ENCODE measurements around the gene DRD2. TPM values are rescaled to one million over a fixed set of nuclear protein-coding genes. Genes with fewer than 3 reads are reported as not detected.

Gene DRD2
- total RNA-seq, 1 experiment from 2014 or later = not detected

DNA sequence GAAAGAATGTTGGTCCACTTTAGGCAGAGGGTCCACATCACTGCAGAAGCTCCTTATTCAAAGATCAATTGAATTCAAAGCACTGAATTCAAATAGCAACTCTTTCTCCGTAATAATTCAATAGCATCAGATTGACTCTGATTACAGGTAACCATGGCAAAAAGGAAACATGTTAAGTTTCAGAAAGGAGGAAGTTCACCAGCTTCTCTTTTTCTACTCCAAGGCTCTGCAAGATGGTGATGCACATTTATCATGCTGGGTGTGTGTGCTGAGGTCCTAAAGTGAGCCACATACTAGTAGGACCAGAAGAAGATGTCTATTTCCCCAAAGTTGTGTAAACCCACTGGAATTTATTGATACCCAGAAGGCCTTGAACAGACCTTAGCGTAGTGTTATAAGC is 18.0 kb upstream of the DRD2 start:
- in situ Hi-C loops (cut with HindIII; ENCODE audit: low sequenced_read_pairs) = no loop called here
- no peak for DNase-seq (ENCODE audit: low spot score)

DNA sequence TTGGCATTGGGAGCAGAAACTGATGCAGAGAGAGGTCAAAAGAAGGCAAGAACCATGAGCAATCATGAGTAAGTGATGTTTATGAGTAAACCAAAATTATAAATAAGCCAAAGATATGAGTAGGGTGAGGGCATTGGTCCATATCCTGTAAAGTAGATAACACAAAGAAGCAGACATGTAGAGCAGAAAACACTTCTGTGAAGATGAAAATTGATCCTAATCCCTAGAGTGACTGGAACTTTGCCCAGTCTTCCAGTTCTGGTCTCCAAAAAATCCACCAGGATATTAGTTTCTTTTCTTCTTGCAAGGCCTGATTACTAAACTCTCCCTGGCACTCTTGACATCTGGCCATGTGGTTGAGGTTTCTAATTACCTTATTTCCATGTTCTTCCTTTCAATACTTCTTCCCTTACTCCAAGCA is 13.7 kb upstream of the DRD2 start:
- in situ Hi-C loops (cut with HindIII; ENCODE audit: low sequenced_read_pairs) = no loop called here
- no peak for DNase-seq (ENCODE audit: low spot score)

DNA sequence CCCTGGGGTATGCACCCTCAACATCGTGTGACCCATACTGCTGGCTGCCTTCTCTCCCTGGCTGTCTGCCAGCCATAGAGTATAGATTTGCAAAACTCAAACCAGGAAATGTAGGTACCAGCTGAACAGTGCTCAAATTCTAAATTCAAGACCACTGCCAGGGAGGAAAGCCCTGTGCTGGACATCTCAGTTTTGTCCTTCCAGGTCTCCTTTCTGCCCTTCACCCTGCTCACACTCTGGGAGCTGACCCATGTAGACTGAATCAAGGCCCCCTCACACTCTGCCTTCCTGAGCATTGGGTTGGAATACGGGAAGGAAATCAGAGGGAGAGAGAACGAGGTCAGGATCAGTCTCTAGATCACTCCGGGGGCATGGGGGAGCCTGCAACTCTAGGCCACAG is 12.4 kb upstream of the DRD2 start:
- in situ Hi-C loops (cut with HindIII; ENCODE audit: low sequenced_read_pairs) = no loop called here

DNA sequence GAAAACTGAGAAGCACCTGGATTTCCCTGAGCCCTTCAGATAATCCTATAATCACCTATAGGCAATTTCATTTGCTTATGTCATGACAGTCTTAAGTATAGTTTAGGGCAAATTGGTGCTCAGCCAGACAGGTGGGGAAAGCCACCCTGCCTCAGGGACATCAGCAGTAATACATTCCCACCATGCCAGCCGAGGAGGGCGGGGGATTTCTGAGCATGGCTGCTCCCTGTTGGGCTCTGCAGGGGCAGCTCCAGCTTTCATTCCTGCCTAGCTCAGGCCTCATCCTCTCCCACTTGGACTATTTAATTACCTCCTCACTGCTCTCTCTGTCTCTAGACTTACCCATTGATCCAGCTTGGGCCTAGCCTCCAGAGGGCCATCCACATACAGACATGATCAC is 9.0 kb upstream of the DRD2 start:
- in situ Hi-C loops (cut with HindIII; ENCODE audit: low sequenced_read_pairs) = no loop called here
- no peak for DNase-seq (ENCODE audit: low spot score)

More for the DNA sequence above, 12.4 kb upstream of the DRD2 start:
- DNase-seq (ENCODE audit: low spot score) = no peak

DNA sequence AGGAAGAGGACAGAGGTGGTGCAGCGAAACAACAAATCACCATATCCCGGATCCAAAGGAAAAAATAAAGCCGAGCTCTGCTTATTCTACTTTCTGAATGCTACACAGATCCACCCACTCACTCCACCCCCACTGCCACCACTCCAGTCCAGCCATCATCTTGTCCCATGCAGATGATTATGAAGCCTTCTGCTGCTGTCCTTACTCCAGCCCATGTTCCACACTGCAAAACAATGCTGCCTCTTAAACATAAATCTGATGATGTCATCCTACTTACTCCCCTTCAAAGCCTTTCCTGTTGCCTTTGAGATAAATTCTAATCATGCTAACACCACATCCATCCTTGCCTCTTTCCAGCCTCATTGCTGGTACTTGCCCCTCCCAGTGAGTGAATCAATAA is 6.5 kb upstream of the DRD2 start:
- no peak for DNase-seq (ENCODE audit: low spot score)
- in situ Hi-C loops (cut with HindIII; ENCODE audit: low sequenced_read_pairs) = no loop called here

DNA sequence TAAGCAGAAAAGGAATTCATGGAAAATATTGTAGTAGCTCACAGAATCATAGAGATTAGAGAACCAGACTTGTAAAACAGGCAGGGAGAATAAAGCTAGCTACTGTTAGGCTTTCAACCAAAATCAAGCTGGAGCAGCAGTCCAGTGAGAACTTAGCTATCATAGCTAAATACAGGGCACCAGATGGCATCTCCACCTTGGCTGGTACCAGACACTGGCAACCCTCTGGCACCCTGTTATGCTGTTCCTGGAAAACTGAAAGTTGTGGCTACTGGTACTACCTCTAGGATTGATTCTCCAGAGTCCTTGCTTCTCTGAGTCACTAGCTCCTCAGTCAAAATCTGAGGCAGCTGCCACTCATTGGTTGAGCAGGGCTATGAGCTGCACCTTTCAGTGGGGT is 6.0 kb upstream of the DRD2 start:
- in situ Hi-C loops (cut with HindIII; ENCODE audit: low sequenced_read_pairs) = no loop called here
- DNase-seq (ENCODE audit: low spot score) = peak; percentile 88

DNA sequence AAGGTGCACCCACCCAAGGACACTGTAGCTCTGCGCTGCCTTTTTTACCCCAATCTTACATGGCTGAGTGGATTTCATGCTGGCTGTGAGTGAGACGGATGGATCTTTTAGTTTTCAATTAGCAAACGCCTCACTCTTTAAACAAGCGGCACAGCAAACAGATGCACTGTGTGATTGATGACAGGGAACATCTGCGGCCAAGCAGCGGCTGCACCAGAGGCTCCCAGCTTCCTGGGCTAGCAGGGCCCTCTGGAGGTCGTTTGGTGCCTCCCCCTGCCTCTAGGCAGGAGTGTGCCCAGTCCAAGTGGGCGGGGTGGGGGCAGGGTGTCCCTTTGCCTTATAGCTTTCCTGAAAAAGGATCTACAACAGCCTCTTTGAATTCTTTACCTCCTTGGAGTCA is 2.1 kb upstream of the DRD2 start:
- in situ Hi-C loops (cut with HindIII; ENCODE audit: low sequenced_read_pairs) = no loop called here
- no peak for DNase-seq (ENCODE audit: low spot score)

DNA sequence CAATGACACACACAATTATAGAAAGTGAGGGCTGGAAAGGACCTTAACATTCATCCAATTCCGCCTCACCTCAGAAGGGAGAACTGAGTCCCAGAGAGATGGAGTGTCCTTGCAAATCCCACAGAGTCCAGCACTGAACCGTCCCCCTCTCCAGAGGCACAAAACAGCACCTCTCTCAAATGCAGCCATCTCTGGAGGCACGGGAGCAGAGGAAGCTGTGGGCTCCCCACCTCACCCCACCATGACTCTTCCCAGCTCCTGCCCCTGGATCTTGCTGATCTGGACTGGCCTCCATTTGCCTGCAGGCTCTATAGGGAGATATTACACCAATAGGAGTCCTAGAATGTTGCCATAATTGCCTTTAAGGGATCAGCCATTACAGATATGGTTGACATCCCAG is 1.4 kb upstream of the DRD2 start:
- DNase-seq (ENCODE audit: low spot score) = no peak
- in situ Hi-C loops (cut with HindIII; ENCODE audit: low sequenced_read_pairs) = no loop called here

DNA sequence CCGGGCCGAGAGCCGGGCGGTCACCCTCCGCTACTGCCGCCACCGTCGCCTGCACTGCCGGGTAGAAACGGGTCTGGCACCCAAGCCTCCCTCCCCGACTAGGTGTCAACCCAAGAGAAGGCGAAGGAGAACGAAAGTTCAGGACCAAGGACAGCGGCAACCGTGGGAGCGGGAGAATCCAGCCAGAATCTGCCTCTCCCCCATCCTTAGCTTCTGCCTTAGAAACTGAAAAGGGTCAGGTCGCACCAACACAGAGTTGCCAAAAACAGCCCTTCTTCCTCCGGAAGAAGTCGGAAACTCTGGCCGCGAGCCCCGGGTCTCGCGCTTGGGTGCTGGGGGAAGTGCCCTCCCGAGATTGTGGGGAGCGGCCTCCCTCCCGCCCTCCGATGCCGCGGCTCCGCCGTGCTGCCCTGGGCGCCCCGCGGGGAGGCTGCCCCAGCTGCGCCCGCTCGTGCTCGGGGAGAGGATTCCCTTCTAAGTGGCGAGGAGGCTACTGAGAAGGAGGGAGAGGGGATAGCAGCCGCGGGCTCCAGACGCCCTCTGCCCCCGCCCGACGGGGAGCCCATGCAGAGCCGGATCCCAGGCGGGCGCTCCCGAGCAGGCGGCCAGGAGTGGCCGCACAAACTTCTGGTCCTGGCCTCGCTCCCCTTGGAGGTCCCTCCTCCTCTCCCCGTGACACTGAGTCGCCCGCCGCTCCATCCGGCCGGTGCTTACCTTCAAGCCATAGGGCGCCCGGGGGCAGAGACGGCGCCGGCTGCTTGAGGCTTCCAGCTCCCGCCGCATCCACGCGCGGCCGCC is 637 bp downstream of the DRD2 start:
- in situ Hi-C loops (cut with HindIII; ENCODE audit: low sequenced_read_pairs) = no loop called here
- DNase-seq (ENCODE audit: low spot score) = peak; percentile 11

DNA sequence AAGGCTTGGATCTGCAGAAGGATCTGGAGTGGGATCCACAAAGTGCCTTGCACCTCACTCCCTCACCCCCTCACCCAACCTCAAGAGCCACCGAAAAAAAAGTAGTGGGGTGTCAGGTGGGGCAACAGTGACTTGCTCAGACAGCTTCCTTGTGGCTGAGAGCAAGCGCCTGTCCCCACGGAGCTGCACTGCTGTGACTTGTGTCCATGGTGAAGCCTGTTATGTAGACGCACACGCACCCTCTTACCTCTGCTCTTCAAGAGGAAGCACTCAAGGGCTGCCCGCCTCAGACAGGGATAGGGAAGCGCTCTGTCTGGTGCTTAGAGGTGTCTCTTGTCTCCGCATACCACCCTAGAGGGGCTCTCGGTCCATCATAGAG is 1.2 kb downstream of the DRD2 start:
- in situ Hi-C loops (cut with HindIII; ENCODE audit: low sequenced_read_pairs) = no loop called here
- DNase-seq (ENCODE audit: low spot score) = no peak

DNA sequence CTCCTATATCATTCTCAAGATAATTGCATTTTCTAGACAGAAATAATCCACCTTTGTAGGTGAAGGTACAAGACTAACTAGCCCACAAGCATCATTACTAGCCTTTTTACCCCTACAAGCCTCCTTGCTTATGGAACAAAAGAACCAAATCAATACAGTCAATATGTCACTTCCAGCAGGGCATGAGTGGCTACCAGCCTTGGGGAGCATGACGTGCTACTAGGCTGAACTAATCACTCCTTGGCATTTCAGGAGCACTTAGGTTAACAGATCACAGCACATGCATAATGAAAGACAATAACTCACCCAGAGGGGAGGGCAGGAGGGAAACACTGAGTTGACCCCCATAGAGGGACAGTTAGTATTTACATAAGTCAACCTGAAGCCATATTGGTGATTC is 2.7 kb downstream of the DRD2 start:
- DNase-seq (ENCODE audit: low spot score) = no peak
- in situ Hi-C loops (cut with HindIII; ENCODE audit: low sequenced_read_pairs) = no loop called here

DNA sequence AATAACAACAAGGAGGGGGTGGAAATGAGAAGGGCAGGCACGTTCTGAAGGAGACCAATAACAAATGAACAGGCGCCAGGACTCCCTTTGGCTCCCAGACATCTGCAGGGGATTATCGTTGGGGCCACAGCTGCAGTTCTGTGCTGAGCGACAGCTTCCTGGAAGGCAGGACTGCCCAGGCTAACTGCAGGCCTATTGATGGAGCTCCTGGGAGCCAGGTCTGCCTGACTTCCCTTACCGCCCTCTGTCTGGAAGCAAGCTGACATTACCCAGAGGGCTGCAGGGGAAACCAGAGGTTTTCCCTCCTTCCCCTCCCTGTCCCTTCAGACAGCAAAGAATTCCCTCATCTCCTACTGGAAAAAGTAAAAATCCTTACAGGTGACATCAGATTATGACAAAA is 5.0 kb downstream of the DRD2 start:
- in situ Hi-C loops (cut with HindIII; ENCODE audit: low sequenced_read_pairs) = no loop called here
- no peak for DNase-seq (ENCODE audit: low spot score)

DNA sequence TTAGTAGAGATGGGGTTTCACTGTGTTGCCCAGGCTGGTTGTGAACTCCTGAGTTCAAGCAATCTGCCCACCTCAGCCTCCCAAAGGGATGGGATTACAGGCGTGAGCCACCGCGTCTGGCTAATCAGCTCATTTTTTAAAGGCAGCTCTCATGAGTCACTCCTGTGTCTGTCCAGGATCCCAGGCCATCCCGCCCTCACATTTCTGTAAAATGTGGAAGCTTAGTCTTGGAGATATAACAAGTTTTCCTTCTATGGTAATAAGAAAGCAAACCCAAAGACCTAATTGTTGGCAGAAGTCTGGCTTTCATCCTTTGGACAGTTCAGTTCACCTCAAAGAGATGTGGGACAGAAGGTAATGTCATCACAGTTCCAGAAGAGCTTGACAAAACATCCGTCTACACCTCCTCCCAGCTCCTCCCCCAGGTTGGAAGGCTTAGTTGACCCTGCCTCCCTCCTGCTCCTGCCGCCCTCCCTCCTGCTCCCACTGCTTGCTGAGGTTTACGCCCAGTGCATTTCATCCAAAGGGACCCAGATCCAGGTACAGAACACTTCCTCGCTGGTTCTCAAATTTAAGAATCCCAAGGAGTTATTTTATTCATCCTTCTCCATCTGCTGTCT is 6.4 kb downstream of the DRD2 start:
- no peak for DNase-seq (ENCODE audit: low spot score)
- in situ Hi-C loops (cut with HindIII; ENCODE audit: low sequenced_read_pairs) = no loop called here

DNA sequence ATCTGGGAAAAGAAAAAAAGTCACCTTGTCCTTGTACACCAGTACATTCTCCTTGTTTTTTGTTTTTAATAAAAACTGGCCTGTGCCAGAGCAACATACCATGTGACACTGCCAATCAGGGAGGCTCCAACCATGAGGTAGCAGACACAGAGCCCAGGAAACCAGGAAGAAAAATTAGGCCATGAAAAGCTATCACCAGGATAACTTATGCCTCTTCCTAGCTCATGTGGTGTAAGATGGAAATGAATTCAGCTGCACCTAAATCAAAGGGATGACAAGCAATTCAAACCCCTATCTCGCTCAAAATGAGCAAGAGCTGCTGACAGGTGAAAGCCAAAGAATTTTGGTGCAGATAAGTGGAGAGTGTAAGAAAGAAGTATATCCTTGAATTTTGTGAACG is 7.7 kb downstream of the DRD2 start:
- in situ Hi-C loops (cut with HindIII; ENCODE audit: low sequenced_read_pairs) = no loop called here
- no peak for DNase-seq (ENCODE audit: low spot score)

DNA sequence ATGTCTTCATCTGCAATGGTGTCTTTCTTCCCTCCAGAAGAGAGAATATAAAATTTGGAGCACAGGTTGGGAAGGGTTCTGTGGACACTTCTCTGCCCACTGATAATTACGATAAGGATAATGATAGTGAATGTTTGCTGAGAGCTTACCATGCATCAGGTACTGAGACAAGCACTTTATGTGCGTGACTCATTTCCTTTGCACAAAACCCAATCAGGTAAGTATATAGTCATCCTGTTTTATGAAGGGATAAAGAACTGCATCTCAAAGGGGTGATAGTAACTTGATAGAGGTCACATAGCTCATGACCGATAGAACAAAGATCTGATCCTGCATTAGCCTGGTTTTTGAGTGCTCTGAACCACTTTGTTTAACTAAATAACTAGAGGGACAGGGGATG is 9.4 kb downstream of the DRD2 start:
- no peak for DNase-seq (ENCODE audit: low spot score)
- in situ Hi-C loops (cut with HindIII; ENCODE audit: low sequenced_read_pairs) = no loop called here

DNA sequence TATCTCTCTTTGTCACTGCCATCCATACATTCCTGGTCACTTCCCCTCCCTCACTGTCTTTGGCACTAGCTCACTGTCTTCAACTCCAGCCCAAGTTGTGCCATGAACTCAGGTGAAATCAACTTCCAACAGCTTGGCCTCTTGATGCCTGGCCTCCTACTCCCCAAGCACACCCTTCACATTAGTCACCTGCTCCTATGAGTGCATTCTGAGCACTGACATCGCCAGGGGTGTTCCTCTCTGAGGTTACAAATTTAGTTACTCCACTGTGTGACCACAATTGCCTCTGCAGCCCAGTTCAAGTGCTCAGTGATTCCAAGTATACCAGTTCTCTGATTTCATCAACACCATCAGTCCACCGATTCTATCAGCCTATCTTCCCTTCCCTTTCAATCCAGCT is 10.8 kb downstream of the DRD2 start:
- no peak for DNase-seq (ENCODE audit: low spot score)
- in situ Hi-C loops (cut with HindIII; ENCODE audit: low sequenced_read_pairs) = no loop called here

DNA sequence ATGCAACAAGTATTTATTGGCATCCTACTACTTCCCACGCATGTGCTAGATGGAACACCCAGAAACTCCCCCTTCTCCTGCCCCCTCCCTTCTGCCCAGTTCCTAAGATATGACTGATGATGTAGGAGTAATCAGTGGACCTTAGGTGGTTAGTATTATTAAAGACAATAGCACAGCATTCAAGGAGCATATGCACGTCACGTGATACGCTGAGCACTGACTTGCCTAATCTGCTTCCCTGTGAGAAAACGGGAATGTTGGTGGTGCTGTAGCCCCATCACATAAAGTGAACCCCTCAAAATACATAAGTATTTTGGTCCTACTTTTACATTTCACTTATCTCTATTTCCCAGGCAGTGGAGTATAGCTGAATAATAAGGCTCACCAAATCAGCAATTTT is 12.4 kb downstream of the DRD2 start:
- in situ Hi-C loops (cut with HindIII; ENCODE audit: low sequenced_read_pairs) = no loop called here

DNA sequence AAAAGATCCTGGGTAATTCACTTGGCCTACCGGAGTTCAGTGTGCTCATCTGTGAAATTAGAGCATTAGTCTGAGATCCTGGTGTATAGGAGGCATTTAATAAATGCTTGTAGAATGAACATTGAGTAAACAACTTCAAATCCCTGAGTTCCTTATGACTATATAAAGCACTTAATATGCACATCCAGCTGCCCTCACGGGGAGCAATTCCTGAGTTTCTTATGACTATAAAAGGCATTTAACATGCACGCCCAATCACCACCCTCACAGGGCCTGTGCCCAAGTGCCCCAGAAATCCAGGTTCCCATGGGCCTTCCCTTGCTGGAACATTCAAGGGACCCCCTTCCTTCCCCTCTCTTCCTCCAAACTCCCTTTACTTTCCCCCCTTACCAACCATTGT is 13.6 kb downstream of the DRD2 start:
- in situ Hi-C loops (cut with HindIII; ENCODE audit: low sequenced_read_pairs) = no loop called here
- DNase-seq (ENCODE audit: low spot score) = no peak

More for the DNA sequence above, 12.4 kb downstream of the DRD2 start:
- DNase-seq (ENCODE audit: low spot score) = no peak

DNA sequence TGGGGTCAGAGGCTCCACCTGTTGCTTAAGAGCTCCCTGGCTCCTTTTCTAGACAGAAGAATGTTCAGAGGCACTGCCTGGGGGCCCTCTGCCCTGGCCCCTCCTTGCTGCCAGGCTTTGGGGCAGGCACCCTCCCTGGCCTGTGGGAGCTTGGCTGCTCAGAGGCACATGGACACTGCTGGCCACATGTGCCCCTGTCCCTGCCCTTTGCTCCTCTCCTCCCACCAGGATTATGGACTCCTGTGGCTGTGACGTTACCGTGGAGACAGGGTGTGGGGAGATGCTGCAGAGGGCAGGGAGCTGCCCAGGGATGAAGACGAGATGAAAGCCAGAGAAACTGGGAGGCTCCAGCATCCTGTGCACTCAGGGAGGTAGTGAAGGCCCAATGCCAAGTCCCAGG is 14.7 kb downstream of the DRD2 start:
- no peak for DNase-seq (ENCODE audit: low spot score)
- in situ Hi-C loops (cut with HindIII; ENCODE audit: low sequenced_read_pairs) = no loop called here

DNA sequence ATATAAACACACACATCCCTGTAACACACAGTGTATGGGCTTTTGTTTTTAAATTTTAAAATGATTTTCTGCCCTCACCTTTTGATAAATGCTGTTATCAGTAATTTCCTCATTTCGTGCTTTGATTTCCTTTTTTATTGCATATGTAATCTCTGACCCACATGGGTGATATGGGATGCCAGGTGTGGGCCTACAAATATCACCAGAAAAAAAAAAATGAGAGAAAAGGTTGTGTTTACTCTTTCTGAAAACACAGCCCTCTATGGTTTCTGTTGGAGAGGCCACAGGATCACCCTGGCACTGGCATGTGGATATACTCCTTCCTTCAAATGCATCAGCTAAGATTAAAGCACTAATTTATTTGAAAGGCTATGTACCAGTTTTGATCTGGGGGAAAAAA is 17.0 kb downstream of the DRD2 start:
- DNase-seq (ENCODE audit: low spot score) = no peak
- in situ Hi-C loops (cut with HindIII; ENCODE audit: low sequenced_read_pairs) = no loop called here

DNA sequence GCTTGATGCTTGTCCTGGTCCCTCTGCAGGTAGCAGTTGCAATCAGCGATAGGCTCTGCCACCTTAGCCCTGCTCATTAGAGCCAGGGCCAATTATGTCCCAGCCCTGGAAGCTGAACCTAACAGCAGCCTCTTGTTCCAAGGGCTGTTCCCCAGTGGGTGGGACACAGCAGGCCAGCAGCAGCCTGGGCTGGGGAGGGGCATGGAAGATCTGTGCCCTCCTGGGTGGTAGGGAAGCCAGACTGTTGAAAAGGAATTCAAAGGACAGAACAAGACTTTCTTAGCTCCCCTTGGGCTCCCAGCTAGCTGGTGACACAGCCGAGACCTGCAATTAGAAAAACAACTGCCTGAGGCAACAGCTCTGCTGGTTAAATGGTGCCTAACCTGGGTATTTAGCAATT is 17.4 kb downstream of the DRD2 start:
- in situ Hi-C loops (cut with HindIII; ENCODE audit: low sequenced_read_pairs) = no loop called here
- DNase-seq (ENCODE audit: low spot score) = no peak
